Cardiac muscle cell (in vitro differentiated cells and primary cell): ENCODE results near the gene SORCS3. TPM values are rescaled to one million over a fixed set of nuclear protein-coding genes. Genes with fewer than 3 reads are reported as not detected.

Source experiments
- DNase-seq, 2 donors: peaks; one replicate each; pipeline versions ENCODE4 v3.0.0 to v3.0.0-alpha.2; 2010 to 2017; ENCODE audit warnings: low read depth in 1 of 2, low spot score in 1 of 2
- H3K27ac ChIP-seq: fragments of 200-600 bp; sonication (generic); 2 replicates; pipeline ENCODE4 v1.5.1; 2016
- H3K27me3 ChIP-seq: fragments of 200-600 bp; sonication (generic); 2 replicates; pipeline ENCODE4 v1.6.0; 2016; ENCODE audit warnings: control low read depth
- H3K36me3 ChIP-seq: fragments of 200-600 bp; sonication (generic); 2 replicates; pipeline ENCODE4 v1.5.1; 2016; ENCODE audit warnings: control low read depth
- H3K4me1 ChIP-seq: fragments of 200-600 bp; sonication (generic); 2 replicates; pipeline ENCODE4 v1.8.1; 2017; ENCODE audit warnings: low read depth, mild to moderate bottlenecking, mixed run types
- H3K4me3 ChIP-seq: fragments of 200-600 bp; sonication (generic); 2 replicates; pipeline ENCODE4 v1.5.1; 2016; ENCODE audit warnings: mild to moderate bottlenecking
- H3K9me3 ChIP-seq: fragments of 200-600 bp; sonication (generic); 2 replicates; pipeline ENCODE4 v1.5.1; 2017; ENCODE audit warnings: low read depth, mild to moderate bottlenecking, control low read depth
- CTCF ChIP-seq: IDR thresholded peaks from 2 replicates; pipeline ENCODE4 v1.5.1; 2012; ENCODE audit warnings: low read depth, mild to moderate bottlenecking, low read length
- polyA plus RNA-seq: library from polyadenylated mRNA; unstranded; fragments of >200 nt; fragmentation: Nextera tagmentation; extraction: Ambion mirVana; gene quantifications from 2 replicates; pipeline ENCODE4 v1.2.1, GENCODE V29; 2016
- total RNA-seq: library from RNA; depleted of rRNA; stranded (reverse); fragments of >200 nt; gene quantifications from 2 replicates; pipeline ENCODE4 v1.2.3, GENCODE V29; 2016

The SORCS3 gene
- total and polyA plus RNA-seq, 2 experiments from 2014 or later: 9.3 to 29.1 TPM

GRCh38 chr10:104894681-104895080 lies 253.6 kb downstream of the SORCS3 start:
- H3K36me3 ChIP-seq: no peaks in the 10 kb centered on the region
- H3K9me3 ChIP-seq: no peaks in the 10 kb centered on the region
- no peak for DNase-seq
- no peak overlapping the region for H3K27ac ChIP-seq
- H3K4me1 ChIP-seq: no peaks in the 10 kb centered on the region
- no peak for TF ChIP-seq CTCF
- no peak overlapping the region for H3K4me3 ChIP-seq
- no peaks in the 10 kb centered on the region for H3K27me3 ChIP-seq

DNA sequence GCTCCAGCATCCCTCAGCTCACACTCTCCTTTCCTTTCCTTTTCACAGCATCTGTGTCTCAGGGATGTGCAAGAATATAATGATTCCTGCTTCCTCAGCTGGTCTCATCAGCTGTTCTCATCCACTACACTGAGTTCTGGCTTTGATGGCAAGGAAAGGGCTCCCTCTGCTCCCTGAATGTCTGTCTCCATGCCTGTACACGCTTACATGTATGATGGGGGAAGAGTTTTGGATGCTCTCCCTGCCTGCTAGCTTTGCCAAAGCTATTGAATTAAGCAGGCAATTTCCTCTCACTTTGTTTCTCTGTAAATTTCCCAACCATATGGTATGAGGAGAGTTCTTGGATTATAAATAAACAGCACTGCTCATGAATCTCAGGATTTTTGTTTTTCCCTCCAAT lies 254.5 kb downstream of the SORCS3 start:
- TF ChIP-seq CTCF: no peak
- H3K27ac ChIP-seq: no peak overlapping the region
- H3K27me3 ChIP-seq: no peaks in the 10 kb centered on the region

GRCh38 chr10:104895981-104896380 lies 254.9 kb downstream of the SORCS3 start:
- Histone ChIP-seq H3K27ac (no peak overlapping the region), H3K27me3 (no peaks in the 10 kb centered on the region), H3K36me3 (no peaks in the 10 kb centered on the region), H3K4me3 (no peak overlapping the region), H3K9me3 (no peaks in the 10 kb centered on the region), H3K4me1 (no peaks in the 10 kb centered on the region)
- no peak for TF ChIP-seq CTCF
- DNase-seq: no peak

More for the DNA sequence above, 254.5 kb downstream of the SORCS3 start:
- H3K36me3 ChIP-seq: no peaks in the 10 kb centered on the region
- no peaks in the 10 kb centered on the region for H3K4me1 ChIP-seq
- no peak overlapping the region for H3K4me3 ChIP-seq
- H3K9me3 ChIP-seq: no peaks in the 10 kb centered on the region
- DNase-seq: no peak

DNA sequence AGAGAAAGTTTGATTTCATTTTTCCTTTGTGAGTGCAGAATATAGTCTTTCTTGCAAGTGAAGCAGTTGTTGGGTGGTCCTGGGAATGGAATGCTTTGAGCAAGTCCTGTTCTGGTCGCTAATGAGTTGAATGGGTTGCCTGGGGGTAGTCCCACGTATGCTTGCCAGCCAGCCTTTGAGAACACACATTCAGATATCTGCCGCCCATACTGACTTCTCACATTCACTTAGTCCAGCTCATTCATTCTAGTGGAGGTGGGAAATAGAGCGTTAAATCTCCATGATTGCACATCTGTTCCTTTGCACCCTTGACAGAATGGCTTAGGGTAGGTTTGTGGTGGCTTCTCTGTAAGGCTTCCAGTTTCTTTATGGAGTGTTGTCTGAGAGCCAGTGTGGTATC lies 256.6 kb downstream of the SORCS3 start:
- H3K27ac ChIP-seq: no peak overlapping the region
- no peak for DNase-seq
- H3K9me3 ChIP-seq: no peaks in the 10 kb centered on the region
- H3K4me1 ChIP-seq: no peaks in the 10 kb centered on the region
- H3K27me3 ChIP-seq: no peaks in the 10 kb centered on the region
- H3K4me3 ChIP-seq: no peak overlapping the region
- no peak for TF ChIP-seq CTCF
- H3K36me3 ChIP-seq: no peaks in the 10 kb centered on the region

GRCh38 chr10:104899779-104900178 lies 258.7 kb downstream of the SORCS3 start:
- Histone ChIP-seq H3K27me3 (no peaks in the 10 kb centered on the region), H3K9me3 (no peaks in the 10 kb centered on the region), H3K36me3 (no peaks in the 10 kb centered on the region), H3K4me3 (no peak overlapping the region), H3K27ac (no peak overlapping the region), H3K4me1 (no peaks in the 10 kb centered on the region)
- no peak for TF ChIP-seq CTCF
- no peak for DNase-seq

- no peaks in the 10 kb centered on the region for H3K27me3 ChIP-seq
- no peak overlapping the region for H3K4me3 ChIP-seq
- H3K36me3 ChIP-seq: no peaks in the 10 kb centered on the region
- no peak overlapping the region for H3K27ac ChIP-seq
- no peaks in the 10 kb centered on the region for H3K4me1 ChIP-seq
- TF ChIP-seq CTCF: no peak
- DNase-seq: no peak
- no peaks in the 10 kb centered on the region for H3K9me3 ChIP-seq
These were observed 262.3 kb downstream of the SORCS3 start for GRCh38 chr10:104903433-104903832.
